Measurements from ENCODE around the gene ZNF30. TPM values are rescaled to one million over a fixed set of nuclear protein-coding genes. Genes with fewer than 3 reads are reported as not detected.
"Not testable (repeated sequence)": the region's sequence is repeated elsewhere in the genome, so short reads cannot be mapped to it uniquely, and the experiment has no call there.

Gene ZNF30
- total RNA-seq, 5 donors from 2014 or later (not counting 1 experiment from before 2014, with no cell fraction given) = 3.2 to 10.5 (median 8.7) TPM

- H3K4me1 ChIP-seq (ENCODE audit: control insufficient read depth in 1 of 2, extremely low read depth in 1 of 2, insufficient read depth in 2 of 2, low read length in 2 of 2) = peaks cover 0 to 11% of the 10 kb centered on the region in 2 experiments
- H3K27me3 ChIP-seq (replicated peaks in 1 of 2; ENCODE audit: control insufficient read depth in 2 of 2, extremely low read depth in 1 of 2, insufficient read depth in 2 of 2, low read length in 1 of 2) = peaks cover 2 to 43% of the 10 kb centered on the region in 2 experiments
- peak in 1 of 4 experiments; percentile 43 for ATAC-seq (replicated peaks in 1 of 4)
- Mint-ChIP-seq H3K27ac (no peak overlapping the region), H3K36me3 (no peaks in the 10 kb centered on the region), H3K4me1 (peaks cover 10 to 14% (median 13%) of the 10 kb centered on the region in 3 donors), H3K9me3 (peaks cover 0 to 8% (median 6%) of the 10 kb centered on the region in 3 donors), H3K4me3 (peak overlapping the region in 2 of 3 donors; percentile 28 to 71), H3K27me3 (peaks cover 41 to 45% of the 10 kb centered on the region in 2 donors)
- DNase-seq = no peak
- ChIA-PET POLR2A (no interaction called here), CTCF (no interaction called here)
- 12% methylated on average over 54 of the region's 59 CpGs for WGBS (ENCODE audit: insufficient coverage)
- H3K36me3 ChIP-seq (ENCODE audit: control insufficient read depth in 2 of 2, extremely low read depth in 1 of 2, insufficient read depth in 1 of 2, low read length in 1 of 2) = no peaks in the 10 kb centered on the region
- H3K9me3 ChIP-seq = peaks cover 2% of the 10 kb centered on the region
- H3K4me3 ChIP-seq (ENCODE audit: control insufficient read depth in 1 of 2, extremely low read depth in 1 of 2, low read length in 1 of 2) = peak overlapping the region; percentile 4 to 41
- H3K27ac ChIP-seq (ENCODE audit: low read length) = no peak overlapping the region
Observed at GRCh38 chr19:34904664-34905527, 21.8 kb upstream of the ZNF30 start.

GRCh38 chr19:34910770-34911169 is 15.9 kb upstream of the ZNF30 start:
- WGBS (ENCODE audit: insufficient coverage) = 71% methylated on average over 1 of the region's 3 CpGs
- Histone ChIP-seq H3K4me3 (ENCODE audit: control insufficient read depth in 1 of 2, extremely low read depth in 1 of 2, low read length in 1 of 2) (no peak overlapping the region), H3K4me1 (ENCODE audit: control insufficient read depth in 1 of 2, extremely low read depth in 1 of 2, insufficient read depth in 2 of 2, low read length in 2 of 2) (no peaks in the 10 kb centered on the region), H3K9me3 (no peaks in the 10 kb centered on the region), H3K36me3 (ENCODE audit: control insufficient read depth in 2 of 2, extremely low read depth in 1 of 2, insufficient read depth in 1 of 2, low read length in 1 of 2) (no peaks in the 10 kb centered on the region), H3K27me3 (replicated peaks in 1 of 2; ENCODE audit: control insufficient read depth in 2 of 2, extremely low read depth in 1 of 2, insufficient read depth in 2 of 2, low read length in 1 of 2) (peaks cover 0 to 20% of the 10 kb centered on the region in 2 experiments), H3K27ac (ENCODE audit: low read length) (no peak overlapping the region)
- Mint-ChIP-seq H3K9me3 (peaks cover 3 to 7% (median 5%) of the 10 kb centered on the region in 3 donors), H3K27ac (no peak overlapping the region), H3K4me1 (peaks cover under 1 to 5% (median under 1%) of the 10 kb centered on the region in 3 donors), H3K36me3 (no peaks in the 10 kb centered on the region), H3K27me3 (peaks cover 23 to 29% of the 10 kb centered on the region in 2 donors), H3K4me3 (no peak overlapping the region)
- CTCF ChIA-PET = interaction anchor here in 1 of 2 donors (0.7 kb wide), 1 partner anchor 276 kb away, joined by 4 read pairs; no protein-coding TSS in a partner anchor
- POLR2A ChIA-PET = no interaction called here
- DNase-seq (no peak), ATAC-seq (replicated peaks in 1 of 4) (no peak)

GRCh38 chr19:34917144-34917543 is 9.6 kb upstream of the ZNF30 start:
- DNase-seq; H3K36me3 Mint-ChIP-seq; H3K4me1 Mint-ChIP-seq; H3K27me3 ChIP-seq (replicated peaks in 1 of 2; ENCODE audit: control insufficient read depth in 2 of 2, extremely low read depth in 1 of 2, insufficient read depth in 2 of 2, low read length in 1 of 2); CTCF ChIA-PET; ATAC-seq (replicated peaks in 1 of 4); H3K4me3 Mint-ChIP-seq; H3K4me3 ChIP-seq (ENCODE audit: control insufficient read depth in 1 of 2, extremely low read depth in 1 of 2, low read length in 1 of 2); H3K4me1 ChIP-seq (ENCODE audit: control insufficient read depth in 1 of 2, extremely low read depth in 1 of 2, insufficient read depth in 2 of 2, low read length in 2 of 2); H3K27ac ChIP-seq (ENCODE audit: low read length); H3K27ac Mint-ChIP-seq; H3K36me3 ChIP-seq (ENCODE audit: control insufficient read depth in 2 of 2, extremely low read depth in 1 of 2, insufficient read depth in 1 of 2, low read length in 1 of 2); H3K9me3 ChIP-seq; POLR2A ChIA-PET; H3K27me3 Mint-ChIP-seq: not testable (repeated sequence)
- WGBS (ENCODE audit: insufficient coverage) = 89% methylated on average over 2 of the region's 3 CpGs
- peaks cover 12 to 27% (median 16%) of the 10 kb centered on the region in 3 donors for H3K9me3 Mint-ChIP-seq

GRCh38 chr19:34918190-34918589 is 8.5 kb upstream of the ZNF30 start:
- ATAC-seq (replicated peaks in 1 of 4) (no peak), DNase-seq (no peak)
- ChIA-PET POLR2A (no interaction called here), CTCF (no interaction called here)
- WGBS (ENCODE audit: insufficient coverage) = 100% methylated on average over 1 of the region's 2 CpGs
- H3K4me1 Mint-ChIP-seq = no peaks in the 10 kb centered on the region
- H3K27ac Mint-ChIP-seq = no peak overlapping the region
- no peak overlapping the region for H3K27ac ChIP-seq (ENCODE audit: low read length)
- H3K36me3 ChIP-seq (ENCODE audit: control insufficient read depth in 2 of 2, extremely low read depth in 1 of 2, insufficient read depth in 1 of 2, low read length in 1 of 2) = no peaks in the 10 kb centered on the region
- no peaks in the 10 kb centered on the region for H3K27me3 Mint-ChIP-seq
- no peak overlapping the region for H3K4me3 ChIP-seq (ENCODE audit: control insufficient read depth in 1 of 2, extremely low read depth in 1 of 2, low read length in 1 of 2)
- no peaks in the 10 kb centered on the region for H3K36me3 Mint-ChIP-seq
- H3K4me3 Mint-ChIP-seq = no peak overlapping the region
- no peaks in the 10 kb centered on the region for H3K27me3 ChIP-seq (replicated peaks in 1 of 2; ENCODE audit: control insufficient read depth in 2 of 2, extremely low read depth in 1 of 2, insufficient read depth in 2 of 2, low read length in 1 of 2)
- H3K9me3 Mint-ChIP-seq = peaks cover 12 to 25% (median 14%) of the 10 kb centered on the region in 3 donors
- H3K4me1 ChIP-seq (ENCODE audit: control insufficient read depth in 1 of 2, extremely low read depth in 1 of 2, insufficient read depth in 2 of 2, low read length in 2 of 2) = no peaks in the 10 kb centered on the region
- H3K9me3 ChIP-seq = no peaks in the 10 kb centered on the region

- H3K27me3 ChIP-seq (replicated peaks in 1 of 2; ENCODE audit: control insufficient read depth in 2 of 2, extremely low read depth in 1 of 2, insufficient read depth in 2 of 2, low read length in 1 of 2); H3K4me1 ChIP-seq (ENCODE audit: control insufficient read depth in 1 of 2, extremely low read depth in 1 of 2, insufficient read depth in 2 of 2, low read length in 2 of 2); H3K27ac Mint-ChIP-seq; H3K27ac ChIP-seq (ENCODE audit: low read length); POLR2A ChIA-PET; H3K4me1 Mint-ChIP-seq; DNase-seq; H3K4me3 ChIP-seq (ENCODE audit: control insufficient read depth in 1 of 2, extremely low read depth in 1 of 2, low read length in 1 of 2); H3K4me3 Mint-ChIP-seq; ATAC-seq (replicated peaks in 1 of 4); H3K27me3 Mint-ChIP-seq; H3K36me3 ChIP-seq (ENCODE audit: control insufficient read depth in 2 of 2, extremely low read depth in 1 of 2, insufficient read depth in 1 of 2, low read length in 1 of 2); H3K9me3 ChIP-seq; H3K36me3 Mint-ChIP-seq: not testable (repeated sequence)
- CTCF ChIA-PET = interaction anchor here in 1 of 2 donors (0.5 kb wide), 1 partner anchor 1268 kb away, joined by 4 read pairs; no protein-coding TSS in a partner anchor
- peaks cover 12 to 25% (median 14%) of the 10 kb centered on the region in 3 donors for H3K9me3 Mint-ChIP-seq
- WGBS (ENCODE audit: insufficient coverage) = 33% methylated on average over 1 of the region's 8 CpGs
Observed at GRCh38 chr19:34920090-34920786, 6.5 kb upstream of the ZNF30 start.

- Mint-ChIP-seq H3K4me3 (no peak overlapping the region), H3K36me3 (peaks cover 12% of the 10 kb centered on the region), H3K27ac (no peak overlapping the region), H3K9me3 (no peaks in the 10 kb centered on the region), H3K27me3 (peaks cover 3 to 4% of the 10 kb centered on the region in 2 donors), H3K4me1 (peaks cover 15 to 29% (median 25%) of the 10 kb centered on the region in 3 donors)
- H3K36me3 ChIP-seq (ENCODE audit: control insufficient read depth in 2 of 2, extremely low read depth in 1 of 2, insufficient read depth in 1 of 2, low read length in 1 of 2) = peaks cover 0 to under 1% of the 10 kb centered on the region in 2 donors
- ChIA-PET CTCF (no interaction called here), POLR2A (no interaction called here)
- DNase-seq (no peak), ATAC-seq (replicated peaks in 1 of 4) (no peak)
- H3K9me3 ChIP-seq = no peaks in the 10 kb centered on the region
- no peak overlapping the region for H3K27ac ChIP-seq (ENCODE audit: low read length)
- H3K27me3 ChIP-seq (replicated peaks in 1 of 2; ENCODE audit: control insufficient read depth in 2 of 2, extremely low read depth in 1 of 2, insufficient read depth in 2 of 2, low read length in 1 of 2) = peaks cover 0 to 2% of the 10 kb centered on the region in 2 experiments
- WGBS (ENCODE audit: insufficient coverage) = 85% methylated on average over 12 of the region's 15 CpGs
- H3K4me3 ChIP-seq (ENCODE audit: control insufficient read depth in 1 of 2, extremely low read depth in 1 of 2, low read length in 1 of 2) = no peak overlapping the region
- peaks cover 6 to 14% of the 10 kb centered on the region in 2 experiments for H3K4me1 ChIP-seq (ENCODE audit: control insufficient read depth in 1 of 2, extremely low read depth in 1 of 2, insufficient read depth in 2 of 2, low read length in 2 of 2)
Observed at GRCh38 chr19:34925278-34925855, 1.3 kb upstream of the ZNF30 start.
